Prostate gland (tissue), 2 donors: ENCODE data around the gene UBE2E1.

ENCODE experiments used
- CTCF ChIP-seq, 4 experiments: fragments of 200-600 bp in 2 of 4; fragments of 450-650 bp in 2 of 4; sonication (generic) in 2 of 4; IDR thresholded peaks; 1 replicate in 3 of 4; 2 replicates in 1 of 4; pipeline ENCODE4 v1.5.1; 2016 to 2019; ENCODE audit warnings: antibody characterized with exemption in 4 of 4, mild to moderate bottlenecking in 2 of 4, moderate library complexity in 2 of 4
- POLR2A ChIP-seq: fragments of 450-650 bp; IDR thresholded peaks from one replicate; pipeline ENCODE4 v1.6.1; 2016; ENCODE audit warnings: antibody characterized with exemption, mild to moderate bottlenecking
- POLR2AphosphoS5 ChIP-seq: sonication (generic); formaldehyde crosslinking; IDR thresholded peaks from one replicate; pipeline ENCODE4 v1.6.1; 2017; ENCODE audit warnings: antibody characterized with exemption

GRCh38 chr3:23798876-23799275, 6.9 kb upstream of the UBE2E1 start:
- TF ChIP-seq CTCF (IDR thresholded peaks at IDR 0.05) (no peak), POLR2A (no peak), POLR2AphosphoS5 (no peak)
